WERI-Rb-1 (cell line): Measurements from ENCODE around the gene CSNK1D.

Experiments
- DNase-seq: peaks from one replicate; pipeline ENCODE4 v3.0.0-alpha.2; 2020
- H3K27ac ChIP-seq: fragments of 250-450 bp; sonication (Bioruptor Pico); 2 replicates; pipeline ENCODE4 v1.5.1; 2020; ENCODE audit warnings: mild to moderate bottlenecking, moderate library complexity
- H3K27me3 ChIP-seq: fragments of 250-450 bp; sonication (Bioruptor Pico); 2 replicates; pipeline ENCODE4 v1.5.1; 2021; ENCODE audit warnings: mild to moderate bottlenecking, low read depth, moderate library complexity; ENCODE audit not compliant: insufficient read depth, severe bottlenecking
- H3K36me3 ChIP-seq: fragments of 250-450 bp; sonication (Bioruptor Pico); 2 replicates; pipeline ENCODE4 v1.5.1; 2020; ENCODE audit warnings: mild to moderate bottlenecking, moderate library complexity
- H3K4me3 ChIP-seq: 2 replicates; pipeline ENCODE4 v1.5.1; 2011; ENCODE audit warnings: low read depth, mild to moderate bottlenecking, control low read depth, low read length
- H3K9me3 ChIP-seq: fragments of 250-450 bp; sonication (Bioruptor Pico); 2 replicates; pipeline ENCODE4 v1.5.1; 2021; ENCODE audit warnings: mild to moderate bottlenecking, moderate library complexity; ENCODE audit not compliant: severe bottlenecking
- TF ChIP-seq, protein P1 (sequence below): IDR thresholded peaks from 2 replicates; pipeline ENCODE4 v1.5.1; 2011; ENCODE audit warnings: low read depth, mild to moderate bottlenecking, control low read depth, inconsistent platforms, low read length

CSNK1D gene

DNA sequence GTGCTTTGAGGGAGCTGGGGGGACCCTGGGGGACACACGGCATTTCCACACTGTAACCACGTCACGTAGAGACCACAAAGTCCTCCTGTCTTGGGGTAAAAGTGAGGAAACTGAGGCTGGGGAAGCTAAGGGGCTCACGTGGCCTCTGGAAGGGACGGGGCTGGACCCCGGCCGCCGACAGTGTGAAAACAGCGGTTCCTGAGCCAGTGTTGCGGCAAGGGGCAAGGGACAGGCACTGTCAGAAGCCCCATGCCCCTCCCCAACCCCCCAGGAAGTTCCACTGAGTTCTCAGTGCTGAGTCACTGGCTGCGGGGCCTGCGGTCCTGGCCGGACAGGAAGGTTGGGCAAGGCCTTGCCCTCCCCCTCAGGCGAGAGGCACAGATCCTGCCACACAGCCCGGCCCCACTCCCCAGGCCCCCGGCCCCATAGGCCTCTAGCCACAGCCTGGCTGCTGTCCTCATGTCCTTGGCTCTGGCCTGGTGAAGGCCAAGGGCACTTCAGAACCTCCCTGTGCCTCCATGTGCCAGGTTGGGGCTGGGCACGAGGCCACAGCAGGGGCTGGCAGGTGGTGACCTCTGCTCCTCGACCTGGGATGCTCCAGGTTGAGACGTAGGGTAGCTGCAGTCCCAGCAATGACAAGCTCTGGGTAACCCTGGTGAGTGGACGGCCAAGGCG is 55.8 kb downstream of the CSNK1D start:
- H3K27ac ChIP-seq: no peak overlapping the region
- H3K9me3 ChIP-seq: no peaks in the 10 kb centered on the region
- peak; percentile 16 for DNase-seq
- no peaks in the 10 kb centered on the region for H3K27me3 ChIP-seq
- no peak overlapping the region for H3K4me3 ChIP-seq
- TF ChIP-seq, protein P1, sequence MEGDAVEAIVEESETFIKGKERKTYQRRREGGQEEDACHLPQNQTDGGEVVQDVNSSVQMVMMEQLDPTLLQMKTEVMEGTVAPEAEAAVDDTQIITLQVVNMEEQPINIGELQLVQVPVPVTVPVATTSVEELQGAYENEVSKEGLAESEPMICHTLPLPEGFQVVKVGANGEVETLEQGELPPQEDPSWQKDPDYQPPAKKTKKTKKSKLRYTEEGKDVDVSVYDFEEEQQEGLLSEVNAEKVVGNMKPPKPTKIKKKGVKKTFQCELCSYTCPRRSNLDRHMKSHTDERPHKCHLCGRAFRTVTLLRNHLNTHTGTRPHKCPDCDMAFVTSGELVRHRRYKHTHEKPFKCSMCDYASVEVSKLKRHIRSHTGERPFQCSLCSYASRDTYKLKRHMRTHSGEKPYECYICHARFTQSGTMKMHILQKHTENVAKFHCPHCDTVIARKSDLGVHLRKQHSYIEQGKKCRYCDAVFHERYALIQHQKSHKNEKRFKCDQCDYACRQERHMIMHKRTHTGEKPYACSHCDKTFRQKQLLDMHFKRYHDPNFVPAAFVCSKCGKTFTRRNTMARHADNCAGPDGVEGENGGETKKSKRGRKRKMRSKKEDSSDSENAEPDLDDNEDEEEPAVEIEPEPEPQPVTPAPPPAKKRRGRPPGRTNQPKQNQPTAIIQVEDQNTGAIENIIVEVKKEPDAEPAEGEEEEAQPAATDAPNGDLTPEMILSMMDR: no peak
- H3K36me3 ChIP-seq: peaks cover 5% of the 10 kb centered on the region

- Histone ChIP-seq H3K27ac (peak overlapping the region; percentile 9; the same call in 1 of the 2 replicates), H3K9me3 (no peaks in the 10 kb centered on the region), H3K27me3 (no peaks in the 10 kb centered on the region), H3K4me3 (no peak overlapping the region), H3K36me3 (peaks cover 8% of the 10 kb centered on the region)
- TF ChIP-seq, protein P1: no peak
- DNase-seq: no peak
Observed at GRCh38 chr17:82217120-82217529, 56.4 kb downstream of the CSNK1D start.

DNA sequence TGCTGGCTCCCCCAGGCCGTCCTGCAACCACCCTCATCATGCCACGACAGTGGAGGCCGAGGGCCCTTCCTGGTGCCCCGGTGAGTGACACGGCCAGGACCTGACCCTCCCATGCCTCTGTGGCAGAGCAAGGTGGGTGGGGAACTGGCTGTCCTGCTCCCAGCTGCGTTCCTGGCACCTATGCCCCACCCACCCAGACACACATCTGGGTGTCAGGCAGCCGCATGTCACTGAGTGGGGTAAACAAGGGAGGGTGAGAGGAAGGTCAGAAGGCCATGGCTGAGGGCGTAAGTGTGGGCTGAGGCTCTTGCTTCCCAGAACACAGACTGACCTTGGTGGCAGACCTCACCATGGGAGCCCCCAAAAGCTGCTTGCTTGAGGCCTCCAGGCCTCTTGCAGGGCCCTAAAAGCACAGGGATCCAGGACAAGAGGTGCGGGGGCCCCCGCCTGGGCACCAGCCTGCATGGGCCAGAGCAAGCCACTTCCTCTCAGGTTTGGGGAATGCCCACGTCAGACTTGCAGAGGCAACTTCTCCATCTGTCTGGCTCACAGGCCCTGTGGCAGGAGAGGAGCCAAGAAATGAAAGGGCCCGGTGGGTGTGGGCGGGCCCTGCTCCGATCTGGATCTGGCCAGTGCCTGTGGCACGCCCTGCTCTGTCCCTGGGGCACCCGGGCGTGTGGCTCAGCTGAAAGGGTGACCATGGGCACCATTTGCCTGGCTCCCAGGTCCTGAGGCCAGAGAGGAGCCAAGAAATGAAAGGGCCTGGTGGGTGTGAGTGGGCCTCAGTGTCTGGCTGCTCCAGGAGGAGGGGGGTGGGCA is 57.0 kb downstream of the CSNK1D start:
- peak; percentile 16 for DNase-seq
- Histone ChIP-seq H3K27ac (peak overlapping the region; percentile 9; the same call in 1 of the 2 replicates), H3K4me3 (no peak overlapping the region), H3K27me3 (no peaks in the 10 kb centered on the region), H3K36me3 (peaks cover 8% of the 10 kb centered on the region), H3K9me3 (no peaks in the 10 kb centered on the region)
- TF ChIP-seq, protein P1: no peak

DNA sequence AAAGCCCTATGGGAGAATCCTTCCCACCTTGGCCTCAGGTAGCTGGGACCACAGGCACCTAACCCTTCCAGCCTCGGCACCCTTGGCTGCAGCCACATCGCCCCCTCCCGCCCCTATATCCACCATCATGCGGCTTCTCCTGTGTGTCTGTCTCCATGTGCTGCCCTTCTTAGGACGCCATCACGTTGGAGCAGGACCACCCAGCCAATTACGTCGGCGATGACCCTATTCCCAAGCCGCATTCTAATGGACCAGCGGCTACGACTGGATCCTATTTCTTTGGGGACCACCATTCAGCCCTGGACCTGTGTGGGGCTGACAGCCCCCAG is 57.6 kb downstream of the CSNK1D start:
- no peak overlapping the region for H3K4me3 ChIP-seq
- peak overlapping the region; percentile 32; the same call in 1 of the 2 replicates for H3K27ac ChIP-seq
- DNase-seq: no peak
- H3K9me3 ChIP-seq: no peaks in the 10 kb centered on the region
- no peaks in the 10 kb centered on the region for H3K27me3 ChIP-seq
- H3K36me3 ChIP-seq: peaks cover 8% of the 10 kb centered on the region
- TF ChIP-seq, protein P1: no peak

- Histone ChIP-seq H3K27ac (peak overlapping the region; percentile 39), H3K27me3 (no peaks in the 10 kb centered on the region), H3K4me3 (no peak overlapping the region), H3K9me3 (no peaks in the 10 kb centered on the region), H3K36me3 (peaks cover 8% of the 10 kb centered on the region)
- DNase-seq: peak; percentile 63
- TF ChIP-seq, protein P1: no peak
Observed at GRCh38 chr17:82215095-82215971, 58.2 kb downstream of the CSNK1D start.
